ENCODE data around the gene GDPD5.

GDPD5 gene

GRCh38 chr11:75399344-75400145, 126.2 kb downstream of the GDPD5 start, which contains the start of gene RPS3:
Gene RPS3 (plus strand): TSS chr11:75399518. CDS start chr11:75399548, 30 bp downstream.
- peak; percentile 95 for DNase-seq (ENCODE audit: low spot score)

GRCh38 chr11:75398906-75399305, 126.8 kb downstream of the GDPD5 start:
- no peak for DNase-seq (ENCODE audit: low spot score)

GRCh38 chr11:75394085-75394840, 131.5 kb downstream of the GDPD5 start:
- no peak for DNase-seq (ENCODE audit: low spot score)

- DNase-seq (ENCODE audit: low spot score), result no peak
Observed at GRCh38 chr11:75389925-75390324, 135.8 kb downstream of the GDPD5 start.

- DNase-seq (ENCODE audit: low spot score), result no peak
Observed at GRCh38 chr11:75389276-75389605, 136.5 kb downstream of the GDPD5 start.

- DNase-seq (ENCODE audit: low spot score), result peak; percentile 84
Observed at GRCh38 chr11:75388386-75389275, 137.1 kb downstream of the GDPD5 start.

GRCh38 chr11:75387736-75388294, 137.9 kb downstream of the GDPD5 start:
- DNase-seq (ENCODE audit: low spot score), result no peak

GRCh38 chr11:75386942-75387630, 138.7 kb downstream of the GDPD5 start:
- no peak for DNase-seq (ENCODE audit: low spot score)

Measured in RKO (cell line).